Testis (tissue), 3 donors: ENCODE data around the gene INPP5A. TPM values are rescaled to one million over a fixed set of nuclear protein-coding genes. Genes with fewer than 3 reads are reported as not detected.

Experiments
- DNase-seq: peaks from one replicate; pipeline ENCODE4 v3.0.0-alpha.2; 2019
- H3K27ac ChIP-seq, 2 donors: fragments of 200-600 bp; sonication (generic); one replicate each; pipeline ENCODE4 v1.5.1; 2019
- H3K27me3 ChIP-seq: fragments of 200-600 bp; sonication (generic); one replicate; pipeline ENCODE4 v1.5.1; 2019
- H3K36me3 ChIP-seq: fragments of 200-600 bp; sonication (generic); one replicate; pipeline ENCODE4 v1.5.1; 2017; ENCODE audit warnings: low read depth; ENCODE audit errors: missing control alignments
- H3K4me1 ChIP-seq: fragments of 200-600 bp; sonication (generic); one replicate; pipeline ENCODE4 v1.5.1; 2019
- H3K4me3 ChIP-seq, 2 donors: fragments of 200-600 bp; sonication (generic); one replicate each; pipeline ENCODE4 v1.5.1; 2017 to 2019
- H3K9me3 ChIP-seq: fragments of 200-600 bp; sonication (generic); one replicate; pipeline ENCODE4 v1.5.1; 2017
- CTCF ChIP-seq, 3 experiments: fragments of 450-650 bp in 2 of 3; fragments of 200-600 bp in 1 of 3; sonication (generic) in 1 of 3; IDR thresholded peaks; one replicate each; pipeline ENCODE4 v1.5.1; 2016 to 2019; ENCODE audit warnings: antibody characterized with exemption in 3 of 3, mild to moderate bottlenecking in 2 of 3, moderate library complexity in 1 of 3
- POLR2A ChIP-seq: fragments of 450-650 bp; IDR thresholded peaks from one replicate; pipeline ENCODE4 v1.6.1; 2017; ENCODE audit warnings: antibody characterized with exemption, mild to moderate bottlenecking, moderate library complexity
- WGBS, 2 donors: methylation state at CpG; one replicate each; pipeline ENCODE4 v1.1.5; 2018; 5-methylcytosine and 5-hydroxymethylcytosine counted together
- intact Hi-C: fragments of 100-400 bp; cut with DNase I; formaldehyde crosslinking; loops from one replicate; pipeline ENCODE4 v1.15.1; 2023; ENCODE audit warnings: low total_unique reads
- polyA plus RNA-seq: library from polyadenylated mRNA; stranded (reverse); fragments of 350-450 nt; fragmentation: Illumina TruSeq; extraction: RNeasy Lipid Tissue Mini Kit (QIAGEN cat#74804); gene quantifications from one replicate; pipeline ENCODE4 v1.2.3, GENCODE V29; 2014; ENCODE audit warnings: low read depth, low replicate concordance; ENCODE audit not compliant: insufficient read depth
- total RNA-seq, 2 donors: library from RNA; depleted of rRNA; stranded (reverse); fragments of >200 nt; gene quantifications; one replicate each; pipeline ENCODE4 v1.2.3, GENCODE V29; 2016

The INPP5A gene
- total and polyA plus RNA-seq, 3 donors from 2014 or later = 54.1 to 103 (median 73.0) TPM

GRCh38 chr10:132798876-132799275 lies 261.3 kb downstream of the INPP5A start:
- WGBS, 2 donors = 90% methylated on average over 13 of the region's 15 CpGs; no CpG with 5 or more reads in 1 of the 2 donors
- H3K27ac ChIP-seq = no peak overlapping the region
- no peaks in the 10 kb centered on the region for H3K9me3 ChIP-seq
- TF ChIP-seq CTCF (IDR thresholded peaks at IDR 0.05) = no peak
- TF ChIP-seq POLR2A = no peak
- no peak overlapping the region for H3K4me3 ChIP-seq
- H3K36me3 ChIP-seq = no peaks in the 10 kb centered on the region
- H3K27me3 ChIP-seq = no peaks in the 10 kb centered on the region
- no peak for DNase-seq
- no peaks in the 10 kb centered on the region for H3K4me1 ChIP-seq
- intact Hi-C loops = no loop called here

DNA sequence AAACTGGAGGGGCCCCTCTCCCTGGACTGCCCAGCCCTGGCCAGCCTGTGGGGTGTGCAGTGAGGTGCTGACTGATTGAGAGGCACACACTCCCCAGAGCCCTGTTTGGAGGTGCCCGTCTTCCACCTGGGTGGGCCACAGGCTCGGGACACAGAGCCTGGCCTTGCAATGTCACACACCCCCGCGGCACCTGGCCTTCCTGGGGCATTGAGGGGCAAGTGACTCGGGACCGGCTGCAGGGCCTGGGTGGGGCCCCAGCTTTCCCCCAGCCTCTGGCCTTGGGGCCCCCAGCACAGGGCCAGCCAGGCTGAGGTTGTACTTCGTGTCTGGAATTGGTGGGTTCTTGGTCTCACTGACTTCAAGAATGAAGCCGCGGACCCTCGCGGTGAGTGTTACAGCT lies 262.3 kb downstream of the INPP5A start:
- Histone ChIP-seq H3K4me1 (no peaks in the 10 kb centered on the region), H3K4me3 (no peak overlapping the region), H3K27me3 (no peaks in the 10 kb centered on the region), H3K9me3 (no peaks in the 10 kb centered on the region), H3K27ac (no peak overlapping the region), H3K36me3 (no peaks in the 10 kb centered on the region)
- intact Hi-C loops = no loop called here
- no peak for DNase-seq
- TF ChIP-seq CTCF (IDR thresholded peaks at IDR 0.05) (no peak), POLR2A (no peak)
- 84 to 85% methylated on average over 7 to 9 of the region's 11 CpGs for WGBS, 2 donors

GRCh38 chr10:132802048-132802447 lies 264.5 kb downstream of the INPP5A start:
- Histone ChIP-seq H3K27me3 (no peaks in the 10 kb centered on the region), H3K36me3 (no peaks in the 10 kb centered on the region), H3K4me3 (no peak overlapping the region), H3K4me1 (no peaks in the 10 kb centered on the region), H3K9me3 (no peaks in the 10 kb centered on the region), H3K27ac (no peak overlapping the region)
- no peak for DNase-seq
- WGBS, 2 donors = 91 to 97% methylated on average over 7 to 8 of the region's 8 CpGs
- intact Hi-C loops = no loop called here
- no peak for TF ChIP-seq CTCF (IDR thresholded peaks at IDR 0.05)
- TF ChIP-seq POLR2A = no peak

DNA sequence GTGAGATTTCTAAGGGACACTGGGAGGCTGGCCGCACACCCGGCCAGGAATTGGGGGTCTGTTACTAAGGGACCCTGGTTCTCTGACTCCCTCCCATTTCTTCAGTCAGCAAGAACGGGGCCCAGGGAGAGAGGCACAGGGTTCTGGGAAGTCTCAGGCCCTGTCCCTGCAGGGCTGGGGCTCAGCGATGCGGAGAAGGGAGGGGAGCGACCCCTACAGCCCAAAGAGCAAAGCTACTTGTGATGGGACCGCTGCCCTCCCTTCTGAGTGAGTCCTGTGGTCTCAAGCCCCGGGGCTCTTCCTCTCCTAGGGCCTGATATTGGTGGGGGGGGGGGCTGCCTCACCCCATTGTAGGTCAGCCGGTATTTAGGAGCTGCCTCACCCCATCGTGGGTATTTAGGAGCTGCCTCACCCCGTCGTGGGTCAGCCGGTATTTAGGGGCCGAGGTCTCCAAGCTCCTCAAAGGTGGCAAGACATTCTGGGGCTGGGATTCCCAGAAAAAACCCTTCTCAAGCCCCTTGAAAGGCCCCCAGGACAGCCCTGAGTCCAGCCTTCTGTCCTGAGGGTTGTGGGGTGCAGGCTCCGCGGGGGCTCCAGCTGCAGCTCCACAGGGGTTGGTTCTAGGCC lies 265.2 kb downstream of the INPP5A start:
- Histone ChIP-seq H3K36me3 (no peaks in the 10 kb centered on the region), H3K27me3 (no peaks in the 10 kb centered on the region), H3K9me3 (no peaks in the 10 kb centered on the region), H3K4me1 (no peaks in the 10 kb centered on the region), H3K27ac (no peak overlapping the region), H3K4me3 (no peak overlapping the region)
- TF ChIP-seq POLR2A (no peak), CTCF (IDR thresholded peaks at IDR 0.05) (no peak)
- no peak for DNase-seq
- intact Hi-C loops = no loop called here
- 73 to 92% methylated on average over 8 to 16 of the region's 16 CpGs for WGBS, 2 donors
